MCF 10A (cell line): ENCODE measurements around the gene ANKRD53. TPM values are rescaled to one million over a fixed set of nuclear protein-coding genes. Genes with fewer than 3 reads are reported as not detected.

Source experiments
- BruUV-seq: library from RNA; stranded (reverse); fragments of 400-500 nt; replicated peaks from 2 replicates; lab custom pipeline; 2021; lab: Mats Ljungman, UMichigan
- CTCF ChIA-PET: fragments of 300-600 bp; sonication (Branson Sonifier 250); formaldehyde crosslinking; extraction: SDS; loops from one replicate; lab custom pipeline; 2021; ENCODE audit warnings: antibody characterized with exemption, inconsistent platforms; lab: Yijun Ruan, JAX
- POLR2A ChIA-PET: fragments of 300-600, 350-650 bp; sonication (Branson Sonifier 250); formaldehyde crosslinking; extraction: SDS; loops from one replicate; lab custom pipeline; 2020; ENCODE audit warnings: antibody characterized with exemption, inconsistent platforms; lab: Yijun Ruan, JAX
- DNase-seq: peaks from one replicate; pipeline ENCODE4 v3.0.0-alpha.2; 2018; ENCODE audit not compliant: unreplicated experiment
- H3K27ac Mint-ChIP-seq: one replicate; pipeline ENCODE4 v1.8.0; 2022; ENCODE audit warnings: mild to moderate bottlenecking, low read depth, mixed read lengths; ENCODE audit not compliant: unreplicated experiment
- H3K27me3 Mint-ChIP-seq: one replicate; pipeline ENCODE4 v1.8.0; 2022; ENCODE audit warnings: mixed read lengths; ENCODE audit not compliant: insufficient read depth, unreplicated experiment
- H3K36me3 Mint-ChIP-seq: one replicate; pipeline ENCODE4 v1.8.0; 2022; ENCODE audit warnings: mild to moderate bottlenecking, moderate library complexity, mixed read lengths; ENCODE audit not compliant: insufficient read depth, unreplicated experiment
- H3K4me1 Mint-ChIP-seq: one replicate; pipeline ENCODE4 v1.8.0; 2022; ENCODE audit warnings: mixed read lengths; ENCODE audit not compliant: insufficient read depth, unreplicated experiment
- H3K4me3 Mint-ChIP-seq: one replicate; pipeline ENCODE4 v1.8.0; 2022; ENCODE audit warnings: mild to moderate bottlenecking, moderate library complexity, mixed read lengths; ENCODE audit not compliant: unreplicated experiment
- H3K9me3 Mint-ChIP-seq: one replicate; pipeline ENCODE4 v1.8.0; 2022; ENCODE audit warnings: mixed read lengths; ENCODE audit not compliant: unreplicated experiment
- intact Hi-C: fragments of 100-400 bp; cut with micrococcal nuclease; formaldehyde crosslinking; loops from 2 replicates; pipeline ENCODE4 v1.14.1; 2022
- total RNA-seq: library from RNA; stranded (reverse); gene quantifications from 2 replicates; pipeline ENCODE4 v1.2.3, GENCODE V29; 2022
- TF ChIP-seq, protein P1 (sequence below): fragments of 200-600 bp; IDR thresholded peaks from one replicate; pipeline ENCODE4 v1.8.0; 2022; ENCODE audit warnings: antibody characterized with exemption, mild to moderate bottlenecking; ENCODE audit not compliant: unreplicated experiment

ANKRD53 gene
- total RNA-seq, 1 experiment from 2014 or later: not detected

DNA sequence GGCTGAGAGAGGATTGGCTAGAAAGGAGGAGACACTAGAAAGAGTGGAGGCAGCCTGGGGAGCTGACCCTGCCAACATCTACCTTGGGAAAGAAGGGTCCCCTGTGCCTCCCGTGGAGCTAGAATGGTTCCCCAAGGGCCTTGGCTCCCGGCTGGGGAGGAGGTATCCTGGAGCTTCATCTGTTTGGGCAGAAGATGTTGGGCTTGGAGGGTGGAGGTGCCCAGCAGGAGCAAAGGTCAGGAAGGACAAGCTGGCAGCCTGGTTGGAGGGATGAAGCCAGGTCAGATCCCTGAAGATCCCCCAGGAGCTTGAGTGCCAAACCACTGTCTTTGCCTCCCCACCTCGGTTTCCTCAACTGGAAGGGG is 39.9 kb upstream of the ANKRD53 start:
- peaks cover 16% of the 10 kb centered on the region for H3K27me3 Mint-ChIP-seq
- intact Hi-C loops: no loop called here
- CTCF ChIA-PET: interaction anchor here (0.7 to 1.3 kb wide), 4 partner anchors 9 to 95 kb away, joined by 3 to 6 read pairs (median 4); no protein-coding TSS in a partner anchor
- H3K4me3 Mint-ChIP-seq: no peak overlapping the region
- DNase-seq: no peak
- no peak overlapping the region for H3K27ac Mint-ChIP-seq
- H3K4me1 Mint-ChIP-seq: peaks cover 6% of the 10 kb centered on the region
- TF ChIP-seq, protein P1, sequence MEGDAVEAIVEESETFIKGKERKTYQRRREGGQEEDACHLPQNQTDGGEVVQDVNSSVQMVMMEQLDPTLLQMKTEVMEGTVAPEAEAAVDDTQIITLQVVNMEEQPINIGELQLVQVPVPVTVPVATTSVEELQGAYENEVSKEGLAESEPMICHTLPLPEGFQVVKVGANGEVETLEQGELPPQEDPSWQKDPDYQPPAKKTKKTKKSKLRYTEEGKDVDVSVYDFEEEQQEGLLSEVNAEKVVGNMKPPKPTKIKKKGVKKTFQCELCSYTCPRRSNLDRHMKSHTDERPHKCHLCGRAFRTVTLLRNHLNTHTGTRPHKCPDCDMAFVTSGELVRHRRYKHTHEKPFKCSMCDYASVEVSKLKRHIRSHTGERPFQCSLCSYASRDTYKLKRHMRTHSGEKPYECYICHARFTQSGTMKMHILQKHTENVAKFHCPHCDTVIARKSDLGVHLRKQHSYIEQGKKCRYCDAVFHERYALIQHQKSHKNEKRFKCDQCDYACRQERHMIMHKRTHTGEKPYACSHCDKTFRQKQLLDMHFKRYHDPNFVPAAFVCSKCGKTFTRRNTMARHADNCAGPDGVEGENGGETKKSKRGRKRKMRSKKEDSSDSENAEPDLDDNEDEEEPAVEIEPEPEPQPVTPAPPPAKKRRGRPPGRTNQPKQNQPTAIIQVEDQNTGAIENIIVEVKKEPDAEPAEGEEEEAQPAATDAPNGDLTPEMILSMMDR: no peak
- no peaks in the 10 kb centered on the region for H3K9me3 Mint-ChIP-seq
- POLR2A ChIA-PET: no interaction called here
- H3K36me3 Mint-ChIP-seq: peaks cover 6% of the 10 kb centered on the region
- BruUV-seq: no TSS peak

GRCh38 chr2:70939001-70939838 is 39.2 kb upstream of the ANKRD53 start:
- TF ChIP-seq, protein P1: no peak
- ChIA-PET CTCF (interaction anchor here (0.5 to 1.3 kb wide), 6 partner anchors 9 to 78 kb away, joined by 3 to 6 read pairs (median 4); no protein-coding TSS in a partner anchor), POLR2A (no interaction called here)
- BruUV-seq: no TSS peak
- Mint-ChIP-seq H3K4me1 (peaks cover 6% of the 10 kb centered on the region), H3K9me3 (no peaks in the 10 kb centered on the region), H3K4me3 (no peak overlapping the region), H3K36me3 (peaks cover 6% of the 10 kb centered on the region), H3K27ac (no peak overlapping the region), H3K27me3 (peaks cover 16% of the 10 kb centered on the region)
- intact Hi-C loops: no loop called here
- no peak for DNase-seq

DNA sequence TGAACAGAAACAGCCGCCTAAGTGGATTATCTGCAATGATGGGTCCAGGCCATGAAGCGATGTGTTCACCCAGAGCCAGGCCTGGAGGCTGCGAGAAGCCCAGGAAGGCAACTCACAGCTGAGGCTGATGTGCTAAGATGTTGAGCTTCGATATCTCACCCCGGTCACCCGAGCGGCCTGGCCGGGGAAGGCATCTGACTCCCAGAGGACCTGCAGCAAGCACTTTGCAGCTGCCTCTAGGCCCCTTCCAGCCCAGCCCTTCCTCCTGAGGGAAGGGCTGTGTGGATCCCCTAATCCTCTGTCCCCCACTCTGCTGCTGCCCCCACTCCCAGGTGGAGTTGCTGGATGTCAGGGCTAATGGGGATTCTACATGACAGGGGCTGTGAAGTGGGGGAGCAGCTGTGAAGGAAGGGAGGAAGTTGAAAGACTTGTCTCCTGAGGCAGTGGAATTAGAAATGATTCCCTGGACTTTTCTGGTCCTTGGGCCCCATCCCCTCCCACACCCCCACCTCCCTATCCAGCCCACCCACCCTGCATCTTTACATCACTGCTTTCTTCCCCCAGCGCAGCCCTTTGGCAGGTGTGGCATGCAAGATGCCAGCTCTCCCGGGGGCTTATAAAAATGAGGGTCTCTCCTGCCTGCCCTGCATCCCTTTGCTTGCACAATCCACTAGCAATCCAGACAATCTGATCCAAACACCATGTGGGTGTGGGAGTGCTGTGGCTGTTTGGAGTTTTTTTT is 38.4 kb upstream of the ANKRD53 start:
- no peak overlapping the region for H3K4me3 Mint-ChIP-seq
- ChIA-PET POLR2A (no interaction called here), CTCF (interaction anchor here (0.5 to 0.9 kb wide), 4 partner anchors 8 to 284 kb away, joined by 3 read pairs; no protein-coding TSS in a partner anchor)
- no TSS peak for BruUV-seq
- H3K27me3 Mint-ChIP-seq: peaks cover 8% of the 10 kb centered on the region
- peaks cover 6% of the 10 kb centered on the region for H3K4me1 Mint-ChIP-seq
- H3K36me3 Mint-ChIP-seq: peaks cover 6% of the 10 kb centered on the region
- TF ChIP-seq, protein P1: no peak
- DNase-seq: no peak
- intact Hi-C loops: no loop called here
- H3K27ac Mint-ChIP-seq: no peak overlapping the region
- H3K9me3 Mint-ChIP-seq: no peaks in the 10 kb centered on the region

DNA sequence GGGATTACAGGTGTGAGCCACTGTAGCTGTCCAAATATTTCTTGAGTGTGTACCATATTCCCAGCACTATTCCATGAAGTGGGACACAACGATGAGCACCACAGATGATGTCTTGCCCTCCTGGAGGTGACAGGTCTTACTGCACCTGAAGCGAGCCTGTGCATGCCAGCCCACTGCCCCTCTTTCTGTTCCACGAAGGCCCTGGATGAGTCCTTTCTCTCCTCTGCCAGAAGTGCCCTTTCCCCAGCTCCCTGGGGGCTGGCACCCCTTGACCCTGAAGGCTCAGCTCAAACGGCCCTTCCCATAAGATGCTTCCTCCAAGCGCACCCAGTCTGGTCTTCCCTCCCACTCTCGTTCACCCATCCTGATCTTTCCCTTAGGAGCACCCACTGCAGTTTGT is 37.2 kb upstream of the ANKRD53 start:
- intact Hi-C loops: no loop called here
- POLR2A ChIA-PET: interaction anchor here (0.7 kb wide), 1 partner anchor 9 kb away, joined by 3 read pairs; no protein-coding TSS in a partner anchor
- H3K27me3 Mint-ChIP-seq: no peaks in the 10 kb centered on the region
- DNase-seq: no peak
- no peak overlapping the region for H3K27ac Mint-ChIP-seq
- no peaks in the 10 kb centered on the region for H3K9me3 Mint-ChIP-seq
- CTCF ChIA-PET: interaction anchor here (0.7 to 1.1 kb wide), 5 partner anchors 20 to 286 kb away, joined by 3 to 4 read pairs (median 3); no protein-coding TSS in a partner anchor
- TF ChIP-seq, protein P1: no peak
- no peak overlapping the region for H3K4me3 Mint-ChIP-seq
- peaks cover 5% of the 10 kb centered on the region for H3K4me1 Mint-ChIP-seq
- BruUV-seq: no TSS peak
- peaks cover 4% of the 10 kb centered on the region for H3K36me3 Mint-ChIP-seq
